Spleen (tissue), 7 donors: Measurements from ENCODE around the gene LAMA4.

Experiments used
- POLR2A ChIP-seq, 3 donors: fragments of 450-650 bp; IDR thresholded peaks; one replicate each; pipeline ENCODE4 v1.5.1; 2017; ENCODE audit warnings: antibody characterized with exemption in 3 of 3, mild to moderate bottlenecking in 1 of 3
- POLR2AphosphoS5 ChIP-seq, 3 donors: sonication (generic); formaldehyde crosslinking; IDR thresholded peaks; one replicate each; pipeline ENCODE4 v1.5.1; 2017; ENCODE audit warnings: antibody characterized with exemption in 3 of 3
- TF ChIP-seq, protein P1 (sequence below), 11 experiments: fragments of 200-600 bp in 7 of 11; fragments of 450-650 bp in 4 of 11; sonication (generic) in 4 of 11; IDR thresholded peaks in 8 of 11; conservative IDR thresholded peaks in 3 of 11; 1 replicate in 7 of 11; 2 replicates in 4 of 11; pipeline versions ENCODE4 v1.4.0 to v1.8.0; 2016 to 2021; ENCODE audit warnings: antibody characterized with exemption in 11 of 11, inconsistent platforms in 4 of 11, mild to moderate bottlenecking in 1 of 11
- donor health status: DM: no; HTN: no; CAD: no; lungs with moderate emphysema.
- donor health status: DM: no; HTN: no; CAD: no.
- donor health status: DM: no; HTN: no; CAD: no.

DNA sequence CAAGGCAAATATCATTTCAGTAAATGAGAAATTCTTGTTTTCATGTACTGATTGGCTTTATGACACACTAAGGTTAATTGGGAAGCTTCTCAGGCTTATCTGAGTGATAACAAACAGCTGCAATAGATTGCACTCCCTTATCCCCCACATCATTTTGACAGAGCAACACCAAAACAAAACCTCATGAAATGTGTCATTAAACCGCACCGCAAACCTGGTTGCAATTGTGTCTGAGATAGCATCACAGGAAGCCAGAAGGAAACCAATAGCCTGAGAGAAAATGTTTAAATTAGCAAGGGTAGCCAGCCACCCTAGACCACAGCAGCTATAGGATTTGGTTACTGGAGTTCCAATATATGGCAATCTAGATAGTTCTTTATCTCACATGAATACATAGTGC, 31.6 kb upstream of the LAMA4 start:
- TF ChIP-seq, protein P1, sequence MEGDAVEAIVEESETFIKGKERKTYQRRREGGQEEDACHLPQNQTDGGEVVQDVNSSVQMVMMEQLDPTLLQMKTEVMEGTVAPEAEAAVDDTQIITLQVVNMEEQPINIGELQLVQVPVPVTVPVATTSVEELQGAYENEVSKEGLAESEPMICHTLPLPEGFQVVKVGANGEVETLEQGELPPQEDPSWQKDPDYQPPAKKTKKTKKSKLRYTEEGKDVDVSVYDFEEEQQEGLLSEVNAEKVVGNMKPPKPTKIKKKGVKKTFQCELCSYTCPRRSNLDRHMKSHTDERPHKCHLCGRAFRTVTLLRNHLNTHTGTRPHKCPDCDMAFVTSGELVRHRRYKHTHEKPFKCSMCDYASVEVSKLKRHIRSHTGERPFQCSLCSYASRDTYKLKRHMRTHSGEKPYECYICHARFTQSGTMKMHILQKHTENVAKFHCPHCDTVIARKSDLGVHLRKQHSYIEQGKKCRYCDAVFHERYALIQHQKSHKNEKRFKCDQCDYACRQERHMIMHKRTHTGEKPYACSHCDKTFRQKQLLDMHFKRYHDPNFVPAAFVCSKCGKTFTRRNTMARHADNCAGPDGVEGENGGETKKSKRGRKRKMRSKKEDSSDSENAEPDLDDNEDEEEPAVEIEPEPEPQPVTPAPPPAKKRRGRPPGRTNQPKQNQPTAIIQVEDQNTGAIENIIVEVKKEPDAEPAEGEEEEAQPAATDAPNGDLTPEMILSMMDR (IDR thresholded peaks at IDR 0.05 in 8 of 11, conservative IDR thresholded peaks at IDR 0.05 in 3 of 11), result no peak
- TF ChIP-seq POLR2AphosphoS5 (IDR thresholded peaks at IDR 0.05) (no peak), POLR2A (IDR thresholded peaks at IDR 0.05) (no peak)
